ENCODE measurements around the gene PTPRT.
"Not testable (repeated sequence)": the region's sequence is repeated elsewhere in the genome, so short reads cannot be mapped to it uniquely, and the experiment has no call there.

The PTPRT gene

GRCh38 chr20:42941629-42942028 is 248.1 kb downstream of the PTPRT start:
- no peaks in the 10 kb centered on the region for H3K9me3 ChIP-seq (ENCODE audit: control insufficient read depth, low read length)
- no peaks in the 10 kb centered on the region for H3K4me1 ChIP-seq (ENCODE audit: control insufficient read depth, insufficient read depth, low read length)
- H3K27me3 ChIP-seq (ENCODE audit: control insufficient read depth, insufficient read depth, low read length, poor library complexity, severe bottlenecking), result no peaks in the 10 kb centered on the region
- no peak overlapping the region for H3K4me3 ChIP-seq (ENCODE audit: insufficient read depth, low read depth, low read length)
- H3K27ac ChIP-seq (ENCODE audit: insufficient read depth, low read depth, low read length, poor library complexity, severe bottlenecking), result no peak overlapping the region
- 92 to 97% methylated on average over 2 of the region's 2 CpGs for WGBS, 2 experiments
- H3K36me3 ChIP-seq (ENCODE audit: control insufficient read depth, insufficient read depth, low read length), result no peaks in the 10 kb centered on the region

GRCh38 chr20:42938441-42939205 is 251.1 kb downstream of the PTPRT start:
- H3K27ac ChIP-seq (ENCODE audit: insufficient read depth, low read depth, low read length, poor library complexity, severe bottlenecking), result no peak overlapping the region
- WGBS, 2 experiments, result 89% methylated on average over 3 of the region's 3 CpGs
- H3K9me3 ChIP-seq (ENCODE audit: control insufficient read depth, low read length), result no peaks in the 10 kb centered on the region
- no peak overlapping the region for H3K4me3 ChIP-seq (ENCODE audit: insufficient read depth, low read depth, low read length)
- H3K27me3 ChIP-seq (ENCODE audit: control insufficient read depth, insufficient read depth, low read length, poor library complexity, severe bottlenecking), result no peaks in the 10 kb centered on the region
- no peaks in the 10 kb centered on the region for H3K4me1 ChIP-seq (ENCODE audit: control insufficient read depth, insufficient read depth, low read length)
- no peaks in the 10 kb centered on the region for H3K36me3 ChIP-seq (ENCODE audit: control insufficient read depth, insufficient read depth, low read length)

GRCh38 chr20:42936482-42936881 is 253.2 kb downstream of the PTPRT start:
- WGBS, 2 experiments, result 93 to 95% methylated on average over 3 of the region's 3 CpGs
- Histone ChIP-seq H3K9me3 (ENCODE audit: control insufficient read depth, low read length) (no peaks in the 10 kb centered on the region), H3K4me3 (ENCODE audit: insufficient read depth, low read depth, low read length) (no peak overlapping the region), H3K27me3 (ENCODE audit: control insufficient read depth, insufficient read depth, low read length, poor library complexity, severe bottlenecking) (no peaks in the 10 kb centered on the region), H3K4me1 (ENCODE audit: control insufficient read depth, insufficient read depth, low read length) (no peaks in the 10 kb centered on the region), H3K27ac (ENCODE audit: insufficient read depth, low read depth, low read length, poor library complexity, severe bottlenecking) (no peak overlapping the region), H3K36me3 (ENCODE audit: control insufficient read depth, insufficient read depth, low read length) (no peaks in the 10 kb centered on the region)

GRCh38 chr20:42924215-42924614 is 265.5 kb downstream of the PTPRT start:
- no peaks in the 10 kb centered on the region for H3K36me3 ChIP-seq (ENCODE audit: control insufficient read depth, insufficient read depth, low read length)
- WGBS, 2 experiments, result 90 to 96% methylated on average over 4 of the region's 4 CpGs
- no peaks in the 10 kb centered on the region for H3K4me1 ChIP-seq (ENCODE audit: control insufficient read depth, insufficient read depth, low read length)
- H3K4me3 ChIP-seq (ENCODE audit: insufficient read depth, low read depth, low read length), result no peak overlapping the region
- H3K9me3 ChIP-seq (ENCODE audit: control insufficient read depth, low read length), result no peaks in the 10 kb centered on the region
- H3K27ac ChIP-seq (ENCODE audit: insufficient read depth, low read depth, low read length, poor library complexity, severe bottlenecking), result no peak overlapping the region
- H3K27me3 ChIP-seq (ENCODE audit: control insufficient read depth, insufficient read depth, low read length, poor library complexity, severe bottlenecking), result no peaks in the 10 kb centered on the region

GRCh38 chr20:42923348-42923918 is 266.3 kb downstream of the PTPRT start:
- H3K27me3 ChIP-seq (ENCODE audit: control insufficient read depth, insufficient read depth, low read length, poor library complexity, severe bottlenecking), result no peaks in the 10 kb centered on the region
- no peak overlapping the region for H3K4me3 ChIP-seq (ENCODE audit: insufficient read depth, low read depth, low read length)
- no peak overlapping the region for H3K27ac ChIP-seq (ENCODE audit: insufficient read depth, low read depth, low read length, poor library complexity, severe bottlenecking)
- H3K9me3 ChIP-seq (ENCODE audit: control insufficient read depth, low read length), result no peaks in the 10 kb centered on the region
- 92 to 93% methylated on average over 7 of the region's 7 CpGs for WGBS, 2 experiments
- H3K4me1 ChIP-seq (ENCODE audit: control insufficient read depth, insufficient read depth, low read length), result no peaks in the 10 kb centered on the region
- no peaks in the 10 kb centered on the region for H3K36me3 ChIP-seq (ENCODE audit: control insufficient read depth, insufficient read depth, low read length)

GRCh38 chr20:42920776-42921175 is 268.9 kb downstream of the PTPRT start:
- Histone ChIP-seq H3K27me3 (ENCODE audit: control insufficient read depth, insufficient read depth, low read length, poor library complexity, severe bottlenecking) (no peaks in the 10 kb centered on the region), H3K4me3 (ENCODE audit: insufficient read depth, low read depth, low read length) (no peak overlapping the region), H3K36me3 (ENCODE audit: control insufficient read depth, insufficient read depth, low read length) (no peaks in the 10 kb centered on the region), H3K4me1 (ENCODE audit: control insufficient read depth, insufficient read depth, low read length) (no peaks in the 10 kb centered on the region), H3K27ac (ENCODE audit: insufficient read depth, low read depth, low read length, poor library complexity, severe bottlenecking) (no peak overlapping the region), H3K9me3 (ENCODE audit: control insufficient read depth, low read length) (no peaks in the 10 kb centered on the region)
- 92 to 96% methylated on average over 2 of the region's 2 CpGs for WGBS, 2 experiments

GRCh38 chr20:42919316-42919715 is 270.4 kb downstream of the PTPRT start:
- Histone ChIP-seq H3K4me1 (ENCODE audit: control insufficient read depth, insufficient read depth, low read length) (no peaks in the 10 kb centered on the region), H3K36me3 (ENCODE audit: control insufficient read depth, insufficient read depth, low read length) (no peaks in the 10 kb centered on the region), H3K9me3 (ENCODE audit: control insufficient read depth, low read length) (no peaks in the 10 kb centered on the region), H3K27ac (ENCODE audit: insufficient read depth, low read depth, low read length, poor library complexity, severe bottlenecking) (no peak overlapping the region), H3K27me3 (ENCODE audit: control insufficient read depth, insufficient read depth, low read length, poor library complexity, severe bottlenecking) (no peaks in the 10 kb centered on the region), H3K4me3 (ENCODE audit: insufficient read depth, low read depth, low read length) (no peak overlapping the region)
- WGBS, 2 experiments, result 81 to 89% methylated on average over 2 of the region's 2 CpGs

- whole genome bisulfite sequencing, 2 experiments, result 90 to 91% methylated on average over 8 of the region's 8 CpGs
- Histone ChIP-seq H3K4me3 (ENCODE audit: insufficient read depth, low read depth, low read length) (no peak overlapping the region), H3K36me3 (ENCODE audit: control insufficient read depth, insufficient read depth, low read length) (no peaks in the 10 kb centered on the region), H3K4me1 (ENCODE audit: control insufficient read depth, insufficient read depth, low read length) (no peaks in the 10 kb centered on the region), H3K9me3 (ENCODE audit: control insufficient read depth, low read length) (no peaks in the 10 kb centered on the region), H3K27ac (ENCODE audit: insufficient read depth, low read depth, low read length, poor library complexity, severe bottlenecking) (no peak overlapping the region), H3K27me3 (ENCODE audit: control insufficient read depth, insufficient read depth, low read length, poor library complexity, severe bottlenecking) (no peaks in the 10 kb centered on the region)
Measured at GRCh38 chr20:42915081-42915480, 274.6 kb downstream of the PTPRT start.

GRCh38 chr20:42914302-42914701 is 275.4 kb downstream of the PTPRT start:
- Histone ChIP-seq H3K4me3 (ENCODE audit: insufficient read depth, low read depth, low read length) (no peak overlapping the region), H3K4me1 (ENCODE audit: control insufficient read depth, insufficient read depth, low read length) (no peaks in the 10 kb centered on the region), H3K36me3 (ENCODE audit: control insufficient read depth, insufficient read depth, low read length) (no peaks in the 10 kb centered on the region), H3K9me3 (ENCODE audit: control insufficient read depth, low read length) (no peaks in the 10 kb centered on the region), H3K27me3 (ENCODE audit: control insufficient read depth, insufficient read depth, low read length, poor library complexity, severe bottlenecking) (no peaks in the 10 kb centered on the region), H3K27ac (ENCODE audit: insufficient read depth, low read depth, low read length, poor library complexity, severe bottlenecking) (no peak overlapping the region)
- 92% methylated on average over 5 of the region's 5 CpGs for WGBS, 2 experiments

GRCh38 chr20:42910808-42911207 is 278.9 kb downstream of the PTPRT start:
- not testable (repeated sequence) for H3K27me3 ChIP-seq (ENCODE audit: control insufficient read depth, insufficient read depth, low read length, poor library complexity, severe bottlenecking); H3K9me3 ChIP-seq (ENCODE audit: control insufficient read depth, low read length); H3K27ac ChIP-seq (ENCODE audit: insufficient read depth, low read depth, low read length, poor library complexity, severe bottlenecking); H3K36me3 ChIP-seq (ENCODE audit: control insufficient read depth, insufficient read depth, low read length); H3K4me1 ChIP-seq (ENCODE audit: control insufficient read depth, insufficient read depth, low read length); H3K4me3 ChIP-seq (ENCODE audit: insufficient read depth, low read depth, low read length)
- WGBS, 2 experiments, result 80 to 92% methylated on average over 1 to 2 of the region's 2 CpGs
